Tibial nerve (tissue), 4 donors: ENCODE results near the gene SOX12. TPM values are rescaled to one million over a fixed set of nuclear protein-coding genes. Genes with fewer than 3 reads are reported as not detected.
A peak's percentile ranks its signal among the peaks of the same experiment; 100 is the strongest.

Experiments used
- DNase-seq, 2 donors: peaks; one replicate each; pipeline ENCODE4 v3.0.0-alpha.2; 2019; ENCODE audit warnings: low spot score in 2 of 2
- H3K27ac ChIP-seq, 4 donors: fragments of 200-600 bp; sonication (generic) in 3 of 4; one replicate each; pipeline ENCODE4 v1.5.1; 2017 to 2019; ENCODE audit warnings: mild to moderate bottlenecking in 1 of 4
- H3K27me3 ChIP-seq, 2 donors: fragments of 200-600 bp; sonication (generic) in 1 of 2; one replicate each; pipeline versions ENCODE4 v1.5.1 to v1.6.0; 2017 to 2019
- H3K36me3 ChIP-seq, 3 donors: fragments of 200-600 bp; sonication (generic); one replicate each; pipeline ENCODE4 v1.5.1; 2018 to 2019
- H3K4me1 ChIP-seq, 4 donors: fragments of 200-600 bp; sonication (generic) in 3 of 4; one replicate each; pipeline ENCODE4 v1.5.1; 2017 to 2019
- H3K4me3 ChIP-seq, 4 donors: fragments of 200-600 bp; sonication (generic) in 3 of 4; one replicate each; pipeline ENCODE4 v1.5.1; 2017 to 2019; ENCODE audit warnings: mild to moderate bottlenecking in 1 of 4, moderate library complexity in 1 of 4
- H3K9me3 ChIP-seq, 4 donors: fragments of 200-600 bp; sonication (generic) in 3 of 4; one replicate each; pipeline ENCODE4 v1.5.1; 2017 to 2019
- EP300 ChIP-seq, 2 donors: sonication (generic); formaldehyde crosslinking; IDR thresholded peaks; one replicate each; pipeline ENCODE4 v1.6.1; 2017; ENCODE audit warnings: antibody characterized with exemption in 2 of 2, mild to moderate bottlenecking in 1 of 2
- POLR2A ChIP-seq, 2 donors: fragments of 450-650 bp; IDR thresholded peaks; one replicate each; pipeline ENCODE4 v1.6.1; 2017; ENCODE audit warnings: antibody characterized with exemption in 2 of 2, mild to moderate bottlenecking in 2 of 2, moderate library complexity in 2 of 2
- WGBS, 2 donors: methylation state at CpG; one replicate each; pipeline ENCODE4 v1.1.5; 2018; 5-methylcytosine and 5-hydroxymethylcytosine counted together
- total RNA-seq, 4 donors: library from RNA; depleted of rRNA; stranded (reverse); fragments of >200 nt; gene quantifications; one replicate each; pipeline ENCODE4 v1.1.0, GENCODE V29; 2016
- TF ChIP-seq, protein P1 (sequence below), 5 experiments: fragments of 200-600 bp in 3 of 5; fragments of 450-650 bp in 2 of 5; sonication (generic) in 3 of 5; IDR thresholded peaks; one replicate each; pipeline ENCODE4 v1.5.1; 2016 to 2019; ENCODE audit warnings: antibody characterized with exemption in 5 of 5, mild to moderate bottlenecking in 3 of 5, moderate library complexity in 2 of 5

SOX12 gene
- total RNA-seq, 4 donors from 2014 or later = 4.6 to 9.8 (median 8.6) TPM

DNA sequence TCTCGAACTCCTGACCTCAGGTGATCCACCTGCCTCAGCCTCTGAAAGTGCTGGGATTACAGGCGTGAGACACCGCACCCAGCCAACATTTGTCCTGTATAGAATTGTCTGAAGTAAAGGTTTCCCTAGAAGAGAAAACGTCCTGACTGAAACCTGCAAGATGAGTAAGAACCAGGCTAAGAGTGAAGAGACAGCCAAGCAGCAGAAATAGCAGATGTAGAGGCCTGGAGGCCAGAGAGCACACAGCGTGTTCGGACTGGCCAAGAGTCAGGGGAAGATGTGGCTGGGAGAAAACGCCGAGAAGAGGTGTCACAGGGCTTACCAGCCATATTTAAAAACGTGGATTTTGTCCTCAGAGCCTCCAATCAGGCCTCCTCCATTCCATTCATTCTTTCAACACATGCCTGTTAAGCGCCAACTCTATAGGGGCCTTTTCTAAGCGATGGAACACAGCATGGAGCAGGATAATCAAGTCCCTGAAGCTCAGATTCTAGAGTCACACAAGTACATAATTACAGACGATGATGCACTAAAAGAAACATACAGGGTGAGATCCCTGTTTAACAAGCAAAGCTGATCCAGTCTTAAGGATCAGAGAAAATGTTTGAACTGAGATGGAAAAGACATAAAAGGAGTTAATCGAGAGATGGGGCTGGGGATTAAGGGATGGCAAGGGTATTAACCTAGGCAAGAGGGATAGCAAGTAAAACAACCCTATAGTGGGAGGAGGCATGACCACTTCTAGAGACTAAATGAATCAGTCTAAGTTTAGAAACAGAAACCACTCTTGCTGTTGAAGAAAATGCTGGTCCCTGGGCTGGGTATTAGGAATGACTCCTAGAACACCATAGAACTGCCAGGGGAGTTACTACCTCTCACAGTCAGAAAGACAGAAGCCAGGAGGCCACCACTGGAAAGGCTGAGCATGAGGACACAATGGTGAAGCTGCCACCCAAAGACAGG is 23.2 kb upstream of the SOX12 start:
- Histone ChIP-seq H3K36me3 (no peaks in the 10 kb centered on the region), H3K27me3 (no peaks in the 10 kb centered on the region), H3K27ac (peak overlapping the region in 1 of 4 donors; percentile 80), H3K9me3 (no peaks in the 10 kb centered on the region), H3K4me1 (peaks cover 0 to 36% (median 27%) of the 10 kb centered on the region in 4 donors), H3K4me3 (no peak overlapping the region)
- no peak for DNase-seq
- no peak for TF ChIP-seq EP300 (IDR thresholded peaks at IDR 0.05)
- 62 to 68% methylated on average over 13 of the region's 13 CpGs for WGBS, 2 donors

DNA sequence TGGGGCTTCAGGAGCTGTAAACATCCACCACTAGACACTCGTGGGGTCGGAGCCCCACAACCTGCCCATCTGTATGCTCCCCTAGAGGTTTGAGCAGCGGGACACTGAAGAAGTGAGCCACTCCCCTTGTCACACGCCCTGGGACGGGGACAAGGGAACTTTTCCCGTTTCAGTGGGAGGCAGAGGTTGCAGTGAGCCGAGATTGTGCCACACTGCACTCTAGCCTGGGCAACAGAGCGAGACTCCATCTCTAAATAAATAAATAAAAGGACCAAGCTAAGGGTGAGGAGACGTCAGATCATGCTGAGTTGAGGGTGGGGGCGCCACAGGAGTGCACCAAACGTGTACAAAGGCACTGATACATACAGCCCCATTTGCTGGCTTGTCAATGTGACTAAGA is 19.6 kb upstream of the SOX12 start:
- H3K27ac ChIP-seq = no peak overlapping the region
- no peaks in the 10 kb centered on the region for H3K27me3 ChIP-seq
- H3K9me3 ChIP-seq = no peaks in the 10 kb centered on the region
- TF ChIP-seq, protein P1, sequence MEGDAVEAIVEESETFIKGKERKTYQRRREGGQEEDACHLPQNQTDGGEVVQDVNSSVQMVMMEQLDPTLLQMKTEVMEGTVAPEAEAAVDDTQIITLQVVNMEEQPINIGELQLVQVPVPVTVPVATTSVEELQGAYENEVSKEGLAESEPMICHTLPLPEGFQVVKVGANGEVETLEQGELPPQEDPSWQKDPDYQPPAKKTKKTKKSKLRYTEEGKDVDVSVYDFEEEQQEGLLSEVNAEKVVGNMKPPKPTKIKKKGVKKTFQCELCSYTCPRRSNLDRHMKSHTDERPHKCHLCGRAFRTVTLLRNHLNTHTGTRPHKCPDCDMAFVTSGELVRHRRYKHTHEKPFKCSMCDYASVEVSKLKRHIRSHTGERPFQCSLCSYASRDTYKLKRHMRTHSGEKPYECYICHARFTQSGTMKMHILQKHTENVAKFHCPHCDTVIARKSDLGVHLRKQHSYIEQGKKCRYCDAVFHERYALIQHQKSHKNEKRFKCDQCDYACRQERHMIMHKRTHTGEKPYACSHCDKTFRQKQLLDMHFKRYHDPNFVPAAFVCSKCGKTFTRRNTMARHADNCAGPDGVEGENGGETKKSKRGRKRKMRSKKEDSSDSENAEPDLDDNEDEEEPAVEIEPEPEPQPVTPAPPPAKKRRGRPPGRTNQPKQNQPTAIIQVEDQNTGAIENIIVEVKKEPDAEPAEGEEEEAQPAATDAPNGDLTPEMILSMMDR (IDR thresholded peaks at IDR 0.05) = no peak
- TF ChIP-seq POLR2A (IDR thresholded peaks at IDR 0.05) (no peak), EP300 (IDR thresholded peaks at IDR 0.05) (no peak)
- no peaks in the 10 kb centered on the region for H3K36me3 ChIP-seq
- no peak for DNase-seq
- H3K4me1 ChIP-seq = peaks cover 0 to 29% (median 16%) of the 10 kb centered on the region in 4 donors
- 71 to 74% methylated on average over 11 of the region's 11 CpGs for WGBS, 2 donors
- no peak overlapping the region for H3K4me3 ChIP-seq

DNA sequence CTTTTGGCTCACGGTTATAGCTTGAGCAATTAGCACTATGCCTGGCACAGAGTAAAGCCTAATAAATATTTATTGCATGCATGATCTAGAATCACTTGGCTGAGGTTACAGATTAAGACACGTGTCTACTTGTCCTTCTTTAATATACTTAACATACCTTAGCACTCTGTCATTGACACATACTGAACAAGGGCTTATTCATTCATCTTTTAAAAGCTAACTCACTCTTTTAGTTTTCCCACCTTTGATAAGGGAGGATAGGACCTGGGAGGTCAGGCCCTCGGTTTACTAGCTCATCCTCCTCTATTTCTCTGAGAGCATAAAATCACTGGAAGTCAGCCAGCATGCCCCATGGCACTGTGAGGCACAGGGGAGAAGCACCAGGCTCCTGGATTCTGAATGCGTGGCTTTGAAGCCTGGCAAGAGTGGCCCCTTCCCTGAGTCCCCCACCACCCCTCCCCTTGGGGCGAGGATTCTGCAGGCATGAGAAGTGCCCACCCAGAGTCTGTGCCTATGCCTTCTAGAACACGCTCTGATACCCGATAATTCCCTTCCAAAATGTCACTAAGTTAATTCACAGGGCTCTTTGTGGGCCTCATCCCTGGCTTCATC is 16.8 kb upstream of the SOX12 start:
- TF ChIP-seq, protein P1 (IDR thresholded peaks at IDR 0.05) = no peak
- TF ChIP-seq EP300 (IDR thresholded peaks at IDR 0.05) (no peak), POLR2A (IDR thresholded peaks at IDR 0.05) (no peak)
- H3K27me3 ChIP-seq = no peaks in the 10 kb centered on the region
- no peak for DNase-seq
- H3K36me3 ChIP-seq = no peaks in the 10 kb centered on the region
- WGBS, 2 donors = 63 to 70% methylated on average over 7 of the region's 7 CpGs
- H3K4me1 ChIP-seq = peaks cover 0 to 20% (median 7%) of the 10 kb centered on the region in 4 donors
- peak overlapping the region in 2 of 4 donors; percentile 95 to 97 for H3K27ac ChIP-seq
- H3K4me3 ChIP-seq = no peak overlapping the region
- H3K9me3 ChIP-seq = no peaks in the 10 kb centered on the region

DNA sequence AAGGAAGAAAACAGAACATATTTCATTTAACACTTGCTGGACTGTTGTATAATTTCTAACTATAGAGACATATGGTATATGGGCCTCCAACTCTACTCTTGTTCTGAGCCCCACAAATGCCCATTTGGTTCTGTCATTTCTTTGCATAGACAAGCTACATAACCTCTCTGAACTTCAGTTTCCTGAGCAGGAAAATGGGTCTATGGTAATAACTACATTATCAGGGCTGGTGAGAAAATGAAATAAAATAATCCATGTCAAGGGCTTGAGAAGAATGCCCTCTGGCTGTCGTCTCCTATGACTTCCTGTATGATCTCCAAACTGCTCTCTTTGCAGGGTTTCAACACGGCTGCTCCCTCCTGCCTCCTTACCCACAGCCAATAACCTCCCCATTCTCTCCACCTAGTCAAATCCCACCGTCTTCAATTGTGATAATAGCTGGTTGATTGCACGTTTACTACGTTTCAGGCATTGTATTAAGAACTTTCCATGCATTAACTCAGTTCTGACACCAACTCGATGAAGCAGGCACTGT is 16.0 kb upstream of the SOX12 start:
- TF ChIP-seq POLR2A (IDR thresholded peaks at IDR 0.05) = no peak
- no peak for TF ChIP-seq EP300 (IDR thresholded peaks at IDR 0.05)
- TF ChIP-seq, protein P1 (IDR thresholded peaks at IDR 0.05) = peak in 1 of 5 experiments; percentile 11
- 1 to 5% methylated on average over 6 of the region's 6 CpGs for WGBS, 2 donors
- Histone ChIP-seq H3K36me3 (no peaks in the 10 kb centered on the region), H3K27ac (peak overlapping the region; percentile 83 to 97 (median 94)), H3K27me3 (no peaks in the 10 kb centered on the region), H3K9me3 (no peaks in the 10 kb centered on the region), H3K4me1 (peaks cover 0 to 20% (median 7%) of the 10 kb centered on the region in 4 donors), H3K4me3 (peak overlapping the region; percentile 51 to 66 (median 58))
- no peak for DNase-seq

DNA sequence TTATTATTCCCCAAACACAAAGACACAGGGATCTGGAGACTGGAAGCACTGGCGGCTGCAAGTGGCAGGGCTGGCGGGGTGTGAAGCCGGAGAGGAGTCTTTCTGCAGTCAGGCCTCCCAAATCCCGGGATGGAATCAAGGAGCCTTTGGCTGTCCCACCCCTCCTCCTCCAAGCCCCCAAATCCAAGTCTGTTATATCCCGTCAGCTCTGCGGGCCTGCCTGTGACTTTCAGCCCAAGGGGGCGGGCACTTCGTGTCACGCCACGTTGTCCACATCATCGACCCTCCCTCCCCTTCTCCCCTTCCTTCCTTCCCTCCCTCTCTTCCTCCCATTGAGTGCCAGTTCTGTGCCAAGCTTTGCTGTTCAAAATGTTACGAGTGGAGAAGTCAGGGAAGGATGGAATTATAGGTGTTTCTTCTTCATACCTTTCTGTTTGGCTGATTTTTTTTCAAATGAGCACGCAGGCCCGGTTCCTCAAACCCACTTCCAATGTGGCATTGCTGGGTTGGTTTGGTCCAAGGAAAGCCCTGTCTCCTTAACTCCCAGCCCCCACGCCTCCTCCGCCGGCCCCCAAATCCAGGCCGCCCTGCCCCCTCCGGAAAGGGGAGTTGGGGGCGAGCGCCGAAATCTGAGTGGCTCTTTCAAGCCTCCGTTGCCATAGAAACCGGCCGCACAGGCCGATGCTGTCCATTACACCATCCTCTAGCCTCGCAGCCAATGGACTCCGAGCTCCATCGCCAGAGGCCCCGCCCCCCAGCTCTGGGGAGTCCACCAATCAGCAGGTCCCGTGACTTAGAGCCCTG is 15.3 kb upstream of the SOX12 start:
- DNase-seq = peak; percentile 99

More for the DNA sequence above, 15.3 kb upstream of the SOX12 start:
- Histone ChIP-seq H3K4me3 (peak overlapping the region; percentile 51 to 66 (median 58)), H3K9me3 (no peaks in the 10 kb centered on the region), H3K4me1 (peaks cover 0 to 20% (median 7%) of the 10 kb centered on the region in 4 donors), H3K27ac (peak overlapping the region; percentile 83 to 97 (median 94)), H3K36me3 (no peaks in the 10 kb centered on the region), H3K27me3 (no peaks in the 10 kb centered on the region)
- 2% methylated on average over 30 to 31 of the region's 31 CpGs for WGBS, 2 donors
- TF ChIP-seq EP300 (IDR thresholded peaks at IDR 0.05) = peak in 1 of 2 donors; percentile 73
- TF ChIP-seq, protein P1 (IDR thresholded peaks at IDR 0.05) = peak in 1 of 5 experiments; percentile 11
- no peak for TF ChIP-seq POLR2A (IDR thresholded peaks at IDR 0.05)
